Frontal cortex (tissue), 4 donors: ENCODE data around the gene CSDE1. TPM values are rescaled to one million over a fixed set of nuclear protein-coding genes. Genes with fewer than 3 reads are reported as not detected.
A peak's percentile ranks its signal among the peaks of the same experiment; 100 is the strongest.

Experiments
- DNase-seq, 2 donors: peaks; one replicate each; pipeline ENCODE4 v3.0.0; 2012; ENCODE audit warnings: low spot score in 2 of 2
- FAIRE-seq: peaks from 2 replicates; lab custom pipeline; 2012; peaks lifted over from hg19 to GRCh38; lab: Jason Lieb, UNC
- small RNA-seq: library from RNA; depleted of rRNA; stranded (forward); fragments of <200 nt; gene quantifications from one replicate; pipeline ENCODE3, GENCODE V24; 2014
- total RNA-seq: library from RNA; depleted of rRNA; stranded (reverse); fragments of >200 nt; gene quantifications from one replicate; pipeline ENCODE4 v1.2.3, GENCODE V29; 2014
- donor health status: control.
- donor health status: control.
- donor health status: control.

The CSDE1 gene
- total RNA-seq, 1 donor from 2014 or later = 831 TPM

GRCh38 chr1:114670083-114671010, 87.4 kb downstream of the CSDE1 start:
- DNase-seq (peak; percentile 81 to 94), FAIRE-seq (no peak)

- DNase-seq (no peak), FAIRE-seq (no peak)
These were observed 88.2 kb downstream of the CSDE1 start, which contains the start of gene DENND2C for GRCh38 chr1:114669562-114670082. DENND2C (minus strand) TSS chr1:114670049; CDS start chr1:114625984, 44,065 bp downstream.

GRCh38 chr1:114668784-114669561, 88.8 kb downstream of the CSDE1 start:
- DNase-seq (no peak), FAIRE-seq (no peak)

- no peak for FAIRE-seq
These were observed 89.4 kb downstream of the CSDE1 start for GRCh38 chr1:114668373-114668772.

GRCh38 chr1:114666954-114667353, 90.8 kb downstream of the CSDE1 start:
- DNase-seq = no peak
- no peak for FAIRE-seq

More at GRCh38 chr1:114668373-114668772, 89.4 kb downstream of the CSDE1 start:
- DNase-seq = no peak

Small RNAs within 50 kb of the gene (small RNA-seq; reads per million reads assigned to genes)
- not detected for gene RN7SL432P
- not detected for gene RNY1P13

Other genes starting within 250 kb of the CSDE1 start
- 74.6 TPM for gene TRIM33, start 246.8 kb downstream of the CSDE1 start, total RNA-seq
- gene BCAS2, start 176.4 kb downstream of the CSDE1 start, total RNA-seq = 50.5 TPM
- 2.0 TPM for gene DENND2C, start 87.9 kb downstream of the CSDE1 start, total RNA-seq
- gene AMPD1, start 62.4 kb downstream of the CSDE1 start, total RNA-seq = not detected
- gene NRAS, start 41.2 kb downstream of the CSDE1 start, total RNA-seq = 84.0 TPM
- 86.8 TPM for gene SIKE1, start 22.7 kb upstream of the CSDE1 start, total RNA-seq
- not detected for gene SYCP1, start 96.9 kb upstream of the CSDE1 start, total RNA-seq